CD4-positive, alpha-beta T cell (primary cell): ENCODE measurements around the gene MAP2K3. TPM values are rescaled to one million over a fixed set of nuclear protein-coding genes. Genes with fewer than 3 reads are reported as not detected.
"Not testable (repeated sequence)": the region's sequence is repeated elsewhere in the genome, so short reads cannot be mapped to it uniquely, and the experiment has no call there.

ENCODE experiments used
- ATAC-seq: fragments of 200-7000 bp; cut with Tn5 transposase; one replicate; pipeline ENCODE4 v1.10.0; 2022; ENCODE audit warnings: mild to moderate bottlenecking; ENCODE audit not compliant: poor library complexity
- CTCF ChIA-PET: fragments of 350-600 bp; sonication (Branson Sonifier 250); formaldehyde crosslinking; loops from one replicate; lab custom pipeline; 2021; ENCODE audit warnings: antibody characterized with exemption, inconsistent platforms; lab: Charles Lee
- POLR2A ChIA-PET: fragments of 350-600 bp; sonication (Branson Sonifier 250); formaldehyde crosslinking; loops from one replicate; lab custom pipeline; 2021; ENCODE audit warnings: antibody characterized with exemption, inconsistent platforms; lab: Charles Lee
- DNase-seq, 14 experiments: peaks; one replicate each; pipeline ENCODE4 v3.0.0-alpha.2; 2013 to 2020; ENCODE audit warnings: mixed read lengths in 2 of 14
- H3K27ac ChIP-seq, 2 donors: one replicate each; pipeline versions ENCODE4 v1.5.1 to v1.7.0; 2013; ENCODE audit warnings: low read length in 2 of 2, low read depth in 1 of 2, mild to moderate bottlenecking in 1 of 2
- H3K27me3 ChIP-seq, 2 experiments: 1 replicate in 1 of 2; 2 replicates in 1 of 2; pipeline versions ENCODE4 v1.6.1 to v1.7.0; 2013; ENCODE audit warnings: low read length in 2 of 2, control low read depth in 1 of 2, mild to moderate bottlenecking in 1 of 2, moderate library complexity in 1 of 2; ENCODE audit not compliant: insufficient read depth in 2 of 2, control insufficient read depth in 1 of 2
- H3K36me3 ChIP-seq: one replicate; pipeline ENCODE4 v1.6.1; 2013; ENCODE audit warnings: low read length, control low read depth; ENCODE audit not compliant: insufficient read depth
- H3K4me1 ChIP-seq: one replicate; pipeline ENCODE4 v1.6.1; 2013; ENCODE audit warnings: low read length, control low read depth; ENCODE audit not compliant: insufficient read depth
- H3K4me3 ChIP-seq: one replicate; pipeline ENCODE4 v1.5.1; 2013; ENCODE audit warnings: mild to moderate bottlenecking, low read length, moderate library complexity
- H3K9me3 ChIP-seq, 2 experiments: 1 replicate in 1 of 2; 2 replicates in 1 of 2; pipeline versions ENCODE4 v1.6.1 to v1.7.0; 2013; ENCODE audit warnings: low read length in 2 of 2, mild to moderate bottlenecking in 2 of 2, control low read depth in 1 of 2, moderate library complexity in 1 of 2; ENCODE audit not compliant: control insufficient read depth in 1 of 2, insufficient read depth in 1 of 2
- H3K27ac Mint-ChIP-seq: one replicate; pipeline ENCODE4 v1.8.0; 2020; ENCODE audit warnings: mixed read lengths
- H3K27me3 Mint-ChIP-seq: one replicate; pipeline ENCODE4 v1.8.0; 2021; ENCODE audit warnings: mixed read lengths
- H3K36me3 Mint-ChIP-seq: one replicate; pipeline ENCODE4 v1.8.0; 2021; ENCODE audit warnings: low read depth, mixed read lengths
- H3K4me1 Mint-ChIP-seq: one replicate; pipeline ENCODE4 v1.8.0; 2021; ENCODE audit warnings: low read depth, mixed read lengths
- H3K4me3 Mint-ChIP-seq: one replicate; pipeline ENCODE4 v1.8.0; 2020; ENCODE audit warnings: mild to moderate bottlenecking, mixed read lengths
- H3K9me3 Mint-ChIP-seq: one replicate; pipeline ENCODE4 v1.8.0; 2020; ENCODE audit warnings: mixed read lengths
- CTCF ChIP-seq: fragments of 200-600 bp; IDR thresholded peaks from one replicate; pipeline ENCODE4 v1.8.0; 2022; ENCODE audit warnings: antibody characterized with exemption, mild to moderate bottlenecking
- intact Hi-C, 2 experiments: fragments of 100-400 bp; cut with DNase I in 1 of 2; cut with micrococcal nuclease in 1 of 2; formaldehyde crosslinking; loops; one replicate each; pipeline versions ENCODE4 v1.15.1 to v1.9.0; 2023 to 2025; cut with DNase I, micrococcal nuclease
- total RNA-seq, 174 experiments: library from RNA in 2 of 174; stranded (reverse) in 2 of 174; gene quantifications; one replicate each; pipeline ENCODE4 v1.2.3 and lab custom pipeline; 2021 to 2026

MAP2K3 gene
- total RNA-seq, 2 experiments from 2014 or later = 36.8 to 38.5 TPM

DNA sequence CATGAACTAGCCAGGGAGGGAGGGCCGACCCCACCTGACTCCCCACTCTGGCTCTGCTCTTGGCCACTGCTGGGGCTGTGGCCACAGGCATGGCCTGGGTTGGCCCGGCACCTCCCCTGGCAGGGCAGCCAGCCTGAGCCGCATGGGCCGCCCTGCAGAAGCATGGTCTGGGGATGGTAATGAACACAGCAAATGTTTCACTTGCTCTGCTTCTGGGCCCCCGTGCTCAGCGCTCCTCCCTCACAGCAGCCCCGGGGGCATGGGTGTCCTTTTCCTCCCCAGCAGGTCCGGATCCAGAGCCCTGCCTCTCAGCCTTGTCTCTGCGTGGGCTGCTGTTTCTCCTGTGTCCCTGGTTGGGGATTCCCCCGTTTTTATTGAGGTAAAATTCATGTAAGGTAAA is 60.7 kb downstream of the MAP2K3 start:
- H3K4me3 ChIP-seq = no peak overlapping the region
- no peak for TF ChIP-seq CTCF
- H3K36me3 ChIP-seq = no peaks in the 10 kb centered on the region
- no peaks in the 10 kb centered on the region for H3K9me3 Mint-ChIP-seq
- CTCF ChIA-PET = no interaction called here
- H3K27ac Mint-ChIP-seq = no peak overlapping the region
- H3K4me3 Mint-ChIP-seq = no peak overlapping the region
- peak in 1 of 14 experiments; percentile 10 for DNase-seq
- no peaks in the 10 kb centered on the region for H3K36me3 Mint-ChIP-seq
- H3K27me3 ChIP-seq = no peaks in the 10 kb centered on the region
- ATAC-seq = no peak
- peaks cover 0 to 16% of the 10 kb centered on the region in 2 experiments for H3K9me3 ChIP-seq
- no peak overlapping the region for H3K27ac ChIP-seq
- no peaks in the 10 kb centered on the region for H3K27me3 Mint-ChIP-seq
- POLR2A ChIA-PET = no interaction called here
- no peaks in the 10 kb centered on the region for H3K4me1 Mint-ChIP-seq
- intact Hi-C loops = no loop called here
- no peaks in the 10 kb centered on the region for H3K4me1 ChIP-seq

DNA sequence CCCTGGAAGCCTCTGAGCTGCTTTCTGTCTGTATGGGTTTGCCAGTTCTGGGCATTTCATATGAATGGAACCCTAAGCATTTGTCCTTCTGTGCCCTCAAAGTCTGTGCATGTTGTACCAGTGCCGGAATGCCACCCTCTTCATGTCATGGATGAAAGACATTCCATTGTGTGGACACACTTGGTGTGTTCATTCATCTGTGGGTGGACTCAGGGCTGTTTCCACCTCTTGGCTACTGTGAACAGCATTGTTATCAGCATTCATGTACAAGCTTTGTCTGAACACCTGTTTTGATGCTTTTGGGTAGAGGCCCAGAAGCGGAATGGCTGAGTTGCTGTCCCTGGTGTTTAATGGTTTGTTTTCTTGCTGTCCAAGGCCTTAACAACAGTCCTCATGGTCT is 61.6 kb downstream of the MAP2K3 start:
- H3K4me3 ChIP-seq, H3K4me1 Mint-ChIP-seq, POLR2A ChIA-PET, ATAC-seq, H3K27me3 Mint-ChIP-seq, H3K36me3 Mint-ChIP-seq, H3K4me3 Mint-ChIP-seq, H3K36me3 ChIP-seq, H3K27me3 ChIP-seq, H3K27ac Mint-ChIP-seq, intact Hi-C loops, H3K4me1 ChIP-seq, CTCF ChIA-PET, DNase-seq, H3K27ac ChIP-seq, H3K9me3 Mint-ChIP-seq: not testable (repeated sequence)
- H3K9me3 ChIP-seq = peaks cover 0 to 15% of the 10 kb centered on the region in 2 experiments

DNA sequence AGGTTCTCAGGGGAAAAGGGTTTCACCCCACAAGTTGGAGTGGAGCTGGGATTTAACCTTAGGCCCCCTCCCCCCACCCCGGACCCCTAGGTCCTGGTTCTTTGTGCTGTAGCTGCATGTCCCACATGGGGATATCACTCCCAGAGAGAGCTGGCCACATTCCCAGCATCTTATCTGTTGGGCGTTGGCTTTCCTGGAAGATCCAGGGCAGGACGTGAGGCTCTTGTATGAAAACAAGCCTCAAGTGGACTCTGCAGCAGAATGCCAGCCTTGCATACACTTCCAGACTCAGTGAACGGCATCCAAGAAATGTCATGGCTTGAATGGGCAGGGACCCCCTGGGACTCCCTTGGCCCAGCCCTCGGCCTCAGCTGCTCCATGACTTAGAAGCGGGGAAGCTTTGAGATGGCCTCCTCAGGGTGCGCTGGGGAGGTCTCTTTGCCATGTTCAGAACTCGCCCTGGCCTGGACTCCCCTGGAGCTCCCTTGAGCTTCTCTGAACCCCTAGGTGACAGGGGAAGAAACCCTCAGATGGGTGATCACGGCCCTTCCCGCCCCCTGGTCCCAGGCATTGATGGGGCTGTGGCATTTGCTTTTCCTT is 62.2 kb downstream of the MAP2K3 start:
- H3K27me3 ChIP-seq, H3K4me1 ChIP-seq, H3K27me3 Mint-ChIP-seq, H3K36me3 ChIP-seq, H3K4me3 ChIP-seq, ATAC-seq, H3K27ac ChIP-seq, POLR2A ChIA-PET, intact Hi-C loops, H3K4me3 Mint-ChIP-seq, H3K36me3 Mint-ChIP-seq, DNase-seq, H3K4me1 Mint-ChIP-seq, H3K9me3 Mint-ChIP-seq, CTCF ChIA-PET, H3K27ac Mint-ChIP-seq: not testable (repeated sequence)
- peaks cover 0 to 15% of the 10 kb centered on the region in 2 experiments for H3K9me3 ChIP-seq

- DNase-seq, H3K27ac Mint-ChIP-seq, H3K27ac ChIP-seq, H3K27me3 Mint-ChIP-seq, ATAC-seq, intact Hi-C loops, H3K36me3 ChIP-seq, POLR2A ChIA-PET, H3K4me1 Mint-ChIP-seq, CTCF ChIA-PET, H3K4me3 ChIP-seq, H3K9me3 Mint-ChIP-seq, H3K27me3 ChIP-seq, H3K36me3 Mint-ChIP-seq, H3K4me3 Mint-ChIP-seq, H3K4me1 ChIP-seq: not testable (repeated sequence)
- H3K9me3 ChIP-seq = peaks cover 0 to 15% of the 10 kb centered on the region in 2 experiments
Observed at GRCh38 chr17:21347660-21348059, 63.1 kb downstream of the MAP2K3 start.

GRCh38 chr17:21348081-21348925 is 63.8 kb downstream of the MAP2K3 start:
- peaks cover 0 to 10% of the 10 kb centered on the region in 2 experiments for H3K9me3 ChIP-seq
- DNase-seq, H3K4me3 Mint-ChIP-seq, H3K27me3 Mint-ChIP-seq, H3K4me1 ChIP-seq, H3K36me3 ChIP-seq, H3K27ac ChIP-seq, POLR2A ChIA-PET, intact Hi-C loops, ATAC-seq, CTCF ChIA-PET, H3K9me3 Mint-ChIP-seq, H3K27ac Mint-ChIP-seq, H3K4me3 ChIP-seq, H3K36me3 Mint-ChIP-seq, H3K27me3 ChIP-seq, H3K4me1 Mint-ChIP-seq: not testable (repeated sequence)

GRCh38 chr17:21348926-21349261 is 64.4 kb downstream of the MAP2K3 start:
- CTCF ChIA-PET, POLR2A ChIA-PET, H3K36me3 ChIP-seq, H3K36me3 Mint-ChIP-seq, H3K9me3 Mint-ChIP-seq, H3K4me1 ChIP-seq, H3K27me3 ChIP-seq, H3K4me1 Mint-ChIP-seq, H3K27ac ChIP-seq, DNase-seq, H3K27me3 Mint-ChIP-seq, H3K9me3 ChIP-seq, H3K4me3 Mint-ChIP-seq, intact Hi-C loops, ATAC-seq, H3K27ac Mint-ChIP-seq, H3K4me3 ChIP-seq: not testable (repeated sequence)
